Measurements from ENCODE around the gene ZNF611.
A peak's percentile ranks its signal among the peaks of the same experiment; 100 is the strongest.
"Not testable (repeated sequence)": the region's sequence is repeated elsewhere in the genome, so short reads cannot be mapped to it uniquely, and the experiment has no call there.

The ZNF611 gene

DNA sequence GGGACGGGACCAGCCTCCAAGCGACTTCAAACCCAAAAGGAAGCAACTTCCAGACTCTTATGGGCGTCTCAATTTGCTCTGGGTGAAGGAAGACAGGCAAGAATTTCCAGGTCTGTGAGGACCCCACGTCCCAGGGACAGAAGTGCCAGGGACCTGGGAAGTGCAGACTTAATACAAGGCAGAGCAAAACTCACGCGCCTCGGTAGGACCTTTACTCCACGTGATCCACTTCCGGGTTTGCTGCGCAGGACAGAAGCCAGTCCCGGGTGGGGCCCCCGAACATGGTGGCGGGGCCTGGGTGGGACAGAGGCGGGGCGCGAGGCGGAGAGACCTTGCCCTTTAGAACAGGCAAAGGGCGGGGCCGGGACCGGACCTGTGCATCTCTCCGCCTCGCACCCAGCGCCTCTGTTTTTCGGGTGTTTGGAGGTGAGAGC, 9.3 kb downstream of the ZNF611 start:
- Mint-ChIP-seq H3K9me3 (peaks cover 21% of the 10 kb centered on the region), H3K27ac (no peak overlapping the region), H3K4me3 (no peak overlapping the region), H3K27me3 (no peaks in the 10 kb centered on the region), H3K36me3 (ENCODE audit: low read depth) (peaks cover 76% of the 10 kb centered on the region), H3K4me1 (peaks cover 4% of the 10 kb centered on the region)
- ATAC-seq (no peak), DNase-seq (no peak)

DNA sequence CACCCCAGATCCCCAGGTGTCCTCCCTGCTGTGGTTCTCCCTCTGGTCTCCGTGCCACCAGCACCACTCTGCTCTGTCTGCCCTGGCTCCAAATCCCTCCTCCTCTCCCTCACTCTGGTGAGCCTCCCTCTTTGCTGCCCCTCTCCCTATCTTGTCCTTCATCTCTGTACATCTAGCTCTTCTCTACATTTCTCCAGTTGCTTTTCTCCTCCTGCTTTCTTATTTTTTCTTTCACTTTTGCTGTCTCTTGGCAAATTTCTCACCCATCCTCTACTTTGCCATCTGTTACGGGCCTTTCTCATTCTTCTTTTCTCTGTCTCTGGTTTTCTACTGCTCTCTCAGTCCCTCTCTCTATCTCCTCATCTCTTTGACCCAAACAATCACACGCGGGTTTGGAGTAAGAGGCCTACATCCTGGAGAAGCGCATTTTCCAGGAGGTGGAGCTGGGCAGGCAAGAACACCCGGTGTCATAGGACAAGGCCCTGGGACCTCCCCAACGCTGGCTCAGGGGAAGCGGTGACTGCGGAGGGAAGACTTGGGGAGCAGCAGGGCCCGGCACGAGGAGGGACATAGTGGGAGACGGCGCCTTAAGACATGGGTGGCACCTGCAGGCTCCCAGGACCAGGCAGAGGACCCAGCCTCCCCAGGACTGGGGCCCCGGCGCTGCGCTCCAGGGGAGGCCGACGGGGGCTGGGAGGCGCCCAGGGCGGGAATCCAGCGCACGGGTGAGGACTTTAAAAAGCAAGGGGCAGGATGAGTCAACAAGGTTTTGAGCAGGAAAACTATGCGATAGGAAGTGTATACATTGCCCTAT, 9.9 kb downstream of the ZNF611 start:
- H3K27me3 Mint-ChIP-seq: no peaks in the 10 kb centered on the region
- H3K4me3 Mint-ChIP-seq: no peak overlapping the region
- H3K9me3 Mint-ChIP-seq: peaks cover 21% of the 10 kb centered on the region
- H3K36me3 Mint-ChIP-seq (ENCODE audit: low read depth): peaks cover 78% of the 10 kb centered on the region
- H3K4me1 Mint-ChIP-seq: peaks cover 4% of the 10 kb centered on the region
- H3K27ac Mint-ChIP-seq: peak overlapping the region; percentile 3
- ATAC-seq (no peak), DNase-seq (no peak)

GRCh38 chr19:52723907-52724598, 10.8 kb downstream of the ZNF611 start:
- H3K27ac Mint-ChIP-seq: peak overlapping the region; percentile 29

GRCh38 chr19:52722062-52723003, 12.5 kb downstream of the ZNF611 start:
- Mint-ChIP-seq H3K9me3 (peaks cover 22% of the 10 kb centered on the region), H3K27ac (no peak overlapping the region), H3K36me3 (ENCODE audit: low read depth) (peaks cover 68% of the 10 kb centered on the region)

More at GRCh38 chr19:52723907-52724598, 10.8 kb downstream of the ZNF611 start:
- ATAC-seq, H3K27me3 Mint-ChIP-seq, H3K4me1 Mint-ChIP-seq, DNase-seq, H3K4me3 Mint-ChIP-seq: not testable (repeated sequence)
- Mint-ChIP-seq H3K36me3 (ENCODE audit: low read depth) (peaks cover 80% of the 10 kb centered on the region), H3K9me3 (peaks cover 22% of the 10 kb centered on the region)

GRCh38 chr19:52720541-52720940, 14.3 kb downstream of the ZNF611 start:
- ATAC-seq, H3K27ac Mint-ChIP-seq, H3K27me3 Mint-ChIP-seq, H3K4me3 Mint-ChIP-seq, DNase-seq: not testable (repeated sequence)
- peaks cover 11% of the 10 kb centered on the region for H3K4me1 Mint-ChIP-seq
- H3K36me3 Mint-ChIP-seq (ENCODE audit: low read depth): peaks cover 65% of the 10 kb centered on the region
- H3K9me3 Mint-ChIP-seq: peaks cover 22% of the 10 kb centered on the region

More at GRCh38 chr19:52722062-52723003, 12.5 kb downstream of the ZNF611 start:
- Mint-ChIP-seq H3K27me3 (no peaks in the 10 kb centered on the region), H3K4me3 (no peak overlapping the region), H3K4me1 (no peaks in the 10 kb centered on the region)
- DNase-seq (no peak), ATAC-seq (no peak)

DNA sequence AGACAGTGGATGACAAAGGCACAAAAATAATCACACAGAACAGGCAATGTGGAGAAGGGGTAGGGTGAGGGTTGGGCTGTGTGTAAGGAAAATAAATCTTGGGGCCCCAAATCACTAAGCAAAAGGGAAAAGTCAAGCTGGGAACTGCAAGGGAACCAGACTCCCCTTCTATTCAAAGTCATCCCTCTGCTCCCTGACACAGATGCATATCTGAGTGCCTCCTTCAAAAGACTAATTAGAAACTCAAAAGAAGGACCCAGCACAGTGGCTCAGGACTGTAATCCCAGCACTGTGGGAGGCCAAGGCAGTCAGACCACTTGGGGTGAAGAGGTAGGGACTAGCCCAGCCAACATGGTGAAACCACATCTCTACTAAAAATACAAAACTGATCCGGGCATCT, 18.3 kb downstream of the ZNF611 start:
- no peaks in the 10 kb centered on the region for H3K27me3 Mint-ChIP-seq
- DNase-seq (no peak), ATAC-seq (no peak)
- peaks cover 16% of the 10 kb centered on the region for H3K4me1 Mint-ChIP-seq
- H3K9me3 Mint-ChIP-seq: peaks cover 12% of the 10 kb centered on the region
- peaks cover 69% of the 10 kb centered on the region for H3K36me3 Mint-ChIP-seq (ENCODE audit: low read depth)
- H3K27ac Mint-ChIP-seq: peak overlapping the region; percentile 68
- H3K4me3 Mint-ChIP-seq: no peak overlapping the region

DNA sequence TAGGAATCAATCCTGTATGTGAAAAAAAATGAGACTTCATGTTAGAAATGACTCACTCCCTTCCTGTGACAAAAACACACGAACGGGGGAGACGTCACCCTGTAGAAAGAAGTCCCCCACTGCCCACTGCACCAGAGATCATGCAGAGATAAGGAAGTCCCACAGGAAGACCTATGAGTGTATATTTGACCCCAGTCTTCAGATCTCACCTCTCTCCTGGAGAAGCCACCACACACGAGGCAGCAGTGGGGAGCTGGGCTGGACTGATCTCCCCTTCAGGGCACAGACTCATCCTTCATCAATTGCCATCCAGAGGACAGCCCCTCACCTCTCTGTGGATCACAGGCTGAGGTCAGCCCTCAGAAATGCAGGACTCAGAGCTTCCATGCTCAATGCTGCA, 18.9 kb downstream of the ZNF611 start:
- not testable (repeated sequence) for H3K4me3 Mint-ChIP-seq, H3K27me3 Mint-ChIP-seq
- DNase-seq: peak; percentile 5
- H3K4me1 Mint-ChIP-seq: peaks cover 16% of the 10 kb centered on the region
- peak overlapping the region; percentile 68 for H3K27ac Mint-ChIP-seq
- H3K9me3 Mint-ChIP-seq: peaks cover 16% of the 10 kb centered on the region
- H3K36me3 Mint-ChIP-seq (ENCODE audit: low read depth): peaks cover 69% of the 10 kb centered on the region
- ATAC-seq: peak; percentile 77

GRCh38 chr19:52715330-52715729, 19.5 kb downstream of the ZNF611 start:
- Mint-ChIP-seq H3K9me3 (peaks cover 19% of the 10 kb centered on the region), H3K36me3 (ENCODE audit: low read depth) (peaks cover 71% of the 10 kb centered on the region), H3K4me1 (peaks cover 16% of the 10 kb centered on the region), H3K27ac (peak overlapping the region; percentile 68)
- H3K4me3 Mint-ChIP-seq, DNase-seq, H3K27me3 Mint-ChIP-seq, ATAC-seq: not testable (repeated sequence)

- Mint-ChIP-seq H3K36me3 (ENCODE audit: low read depth) (peaks cover 75% of the 10 kb centered on the region), H3K4me1 (peaks cover 16% of the 10 kb centered on the region), H3K9me3 (peaks cover 16% of the 10 kb centered on the region)
- H3K4me3 Mint-ChIP-seq, DNase-seq, H3K27me3 Mint-ChIP-seq, H3K27ac Mint-ChIP-seq, ATAC-seq: not testable (repeated sequence)
Observed at GRCh38 chr19:52713051-52713450, 21.8 kb downstream of the ZNF611 start.

- H3K4me3 Mint-ChIP-seq, H3K27me3 Mint-ChIP-seq, ATAC-seq, H3K27ac Mint-ChIP-seq, DNase-seq: not testable (repeated sequence)
- H3K9me3 Mint-ChIP-seq: peaks cover 25% of the 10 kb centered on the region
- H3K4me1 Mint-ChIP-seq: peaks cover 16% of the 10 kb centered on the region
- H3K36me3 Mint-ChIP-seq (ENCODE audit: low read depth): peaks cover 82% of the 10 kb centered on the region
Observed at GRCh38 chr19:52711661-52712060, 23.2 kb downstream of the ZNF611 start.

DNA sequence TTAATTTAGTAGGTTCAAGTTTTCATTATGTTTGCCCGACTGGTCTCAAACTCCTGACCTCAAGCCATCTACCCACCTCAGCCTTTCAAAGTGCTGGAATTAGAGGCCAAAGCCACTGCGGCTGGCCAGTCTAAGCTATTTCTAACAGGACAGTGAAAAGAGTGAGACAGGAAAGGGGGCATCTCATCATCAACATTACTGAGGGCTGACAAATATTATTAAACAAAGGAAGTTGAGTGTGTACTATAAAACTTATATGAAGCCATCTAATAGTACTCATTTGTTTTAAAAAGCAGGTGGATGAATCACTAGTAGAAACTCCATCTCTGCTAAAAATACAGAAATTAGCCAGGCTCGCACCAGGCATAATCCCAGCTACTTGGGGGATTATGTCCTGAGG, 24.3 kb downstream of the ZNF611 start:
- DNase-seq (no peak), ATAC-seq (no peak)
- Mint-ChIP-seq H3K36me3 (ENCODE audit: low read depth) (peaks cover 88% of the 10 kb centered on the region), H3K27ac (no peak overlapping the region), H3K9me3 (peaks cover 37% of the 10 kb centered on the region), H3K4me3 (no peak overlapping the region), H3K4me1 (peaks cover 5% of the 10 kb centered on the region), H3K27me3 (no peaks in the 10 kb centered on the region)

DNA sequence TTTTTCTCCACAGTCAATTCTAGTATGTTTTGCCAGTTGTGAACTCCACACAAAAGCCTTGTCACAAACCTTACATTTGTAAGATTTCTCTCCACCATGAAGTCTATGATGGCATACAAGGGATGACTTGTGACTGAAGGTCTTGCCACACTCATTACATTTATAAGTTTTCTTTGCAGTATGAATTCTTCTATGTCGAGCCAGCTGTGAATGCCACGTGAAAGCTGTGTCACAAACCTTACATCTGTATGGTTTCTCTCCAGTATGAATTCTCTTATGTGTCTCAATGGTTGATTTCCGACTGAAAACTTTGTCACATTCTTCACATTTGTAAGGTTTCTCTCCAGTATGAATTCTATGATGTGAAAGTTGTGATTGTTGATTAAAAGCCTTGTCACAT, 29.2 kb downstream of the ZNF611 start:
- H3K27ac Mint-ChIP-seq: not testable (repeated sequence)
- peaks cover 69% of the 10 kb centered on the region for H3K36me3 Mint-ChIP-seq (ENCODE audit: low read depth)

DNA sequence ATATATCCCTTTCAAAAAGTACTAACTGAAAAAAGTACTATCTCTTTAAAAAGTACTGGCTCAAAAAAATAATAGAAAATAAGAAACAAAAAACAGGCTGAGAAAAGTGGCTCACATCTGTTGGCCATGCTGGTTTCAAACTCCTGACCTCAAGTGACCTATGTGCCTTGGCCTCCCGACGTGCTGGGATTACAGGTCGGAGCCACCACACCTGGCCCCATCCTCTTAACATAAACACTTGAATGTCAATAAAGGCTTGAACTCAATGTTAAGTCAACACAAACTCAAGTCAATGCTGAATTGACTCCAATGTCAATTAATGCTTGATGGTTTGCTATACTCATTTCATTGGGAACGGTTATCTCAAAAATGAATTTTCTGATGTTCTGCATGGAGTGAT, 30.9 kb downstream of the ZNF611 start:
- Mint-ChIP-seq H3K9me3 (peaks cover 46% of the 10 kb centered on the region), H3K27ac (no peak overlapping the region)
- ATAC-seq: no peak

More for the DNA sequence above, 29.2 kb downstream of the ZNF611 start:
- H3K27me3 Mint-ChIP-seq, ATAC-seq, H3K4me1 Mint-ChIP-seq, DNase-seq, H3K4me3 Mint-ChIP-seq: not testable (repeated sequence)
- peaks cover 46% of the 10 kb centered on the region for H3K9me3 Mint-ChIP-seq

DNA sequence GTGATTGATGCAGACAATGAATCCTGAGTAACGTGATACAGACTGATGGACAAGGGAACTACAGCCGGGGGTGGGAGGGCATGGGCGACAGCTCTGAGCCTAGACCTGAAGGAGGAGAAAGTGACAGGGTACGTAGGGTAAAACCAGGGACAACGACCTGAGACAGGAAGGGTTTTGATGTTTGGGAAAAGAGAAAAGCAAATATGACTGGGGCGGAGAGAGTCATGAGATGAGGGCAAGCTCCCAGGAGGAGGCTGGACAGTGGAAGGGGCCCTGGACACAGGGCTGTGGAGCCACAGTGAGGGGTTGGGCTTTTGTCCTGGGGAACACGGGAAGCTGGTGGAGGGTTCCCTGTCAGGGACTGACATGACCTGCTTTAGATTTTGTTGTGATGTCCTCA, 34.2 kb downstream of the ZNF611 start:
- no peak overlapping the region for H3K4me3 Mint-ChIP-seq
- DNase-seq (no peak), ATAC-seq (no peak)
- peaks cover 40% of the 10 kb centered on the region for H3K9me3 Mint-ChIP-seq
- peaks cover 35% of the 10 kb centered on the region for H3K36me3 Mint-ChIP-seq (ENCODE audit: low read depth)
- no peak overlapping the region for H3K27ac Mint-ChIP-seq
- H3K4me1 Mint-ChIP-seq: no peaks in the 10 kb centered on the region
- H3K27me3 Mint-ChIP-seq: no peaks in the 10 kb centered on the region

More for the DNA sequence above, 30.9 kb downstream of the ZNF611 start:
- H3K4me1 Mint-ChIP-seq: no peaks in the 10 kb centered on the region
- peaks cover 62% of the 10 kb centered on the region for H3K36me3 Mint-ChIP-seq (ENCODE audit: low read depth)
- DNase-seq: no peak
- no peaks in the 10 kb centered on the region for H3K27me3 Mint-ChIP-seq
- H3K4me3 Mint-ChIP-seq: no peak overlapping the region

All from activated naive CD8-positive, alpha-beta T cell treated with anti-CD3 and anti-CD28 coated beads, Interleukin-2, amount 50 U/mL, for 24 hours (primary cell).